ENCODE measurements around the gene TMOD1. TPM values are rescaled to one million over a fixed set of nuclear protein-coding genes. Genes with fewer than 3 reads are reported as not detected.
"Not testable (repeated sequence)": the region's sequence is repeated elsewhere in the genome, so short reads cannot be mapped to it uniquely, and the experiment has no call there.

The TMOD1 gene
- total RNA-seq, 1 donor from 2014 or later: 0.91 TPM

- Mint-ChIP-seq H3K4me1 (peaks cover 4% of the 10 kb centered on the region), H3K4me3 (no peak overlapping the region), H3K27ac (no peak overlapping the region), H3K36me3 (ENCODE audit: low read depth) (no peaks in the 10 kb centered on the region), H3K9me3 (no peaks in the 10 kb centered on the region), H3K27me3 (no peaks in the 10 kb centered on the region)
- no peak for DNase-seq
- intact Hi-C loops (cut with micrococcal nuclease): no loop called here
These were observed 78.4 kb downstream of the TMOD1 start for GRCh38 chr9:97579914-97580313.

- H3K9me3 Mint-ChIP-seq, H3K4me3 Mint-ChIP-seq: not testable (repeated sequence)
These were observed 80.1 kb downstream of the TMOD1 start for GRCh38 chr9:97581590-97581989.

GRCh38 chr9:97584778-97585177, 83.3 kb downstream of the TMOD1 start:
- H3K9me3 Mint-ChIP-seq; intact Hi-C loops (cut with micrococcal nuclease); H3K4me1 Mint-ChIP-seq; H3K27ac Mint-ChIP-seq; H3K4me3 Mint-ChIP-seq; H3K27me3 Mint-ChIP-seq; DNase-seq; H3K36me3 Mint-ChIP-seq (ENCODE audit: low read depth): not testable (repeated sequence)

More at GRCh38 chr9:97581590-97581989, 80.1 kb downstream of the TMOD1 start:
- H3K4me1 Mint-ChIP-seq; intact Hi-C loops (cut with micrococcal nuclease); DNase-seq; H3K27me3 Mint-ChIP-seq; H3K27ac Mint-ChIP-seq; H3K36me3 Mint-ChIP-seq (ENCODE audit: low read depth): not testable (repeated sequence)

GRCh38 chr9:97586909-97587308, 85.4 kb downstream of the TMOD1 start:
- H3K4me3 Mint-ChIP-seq; intact Hi-C loops (cut with micrococcal nuclease); H3K36me3 Mint-ChIP-seq (ENCODE audit: low read depth); H3K27ac Mint-ChIP-seq; H3K4me1 Mint-ChIP-seq; DNase-seq; H3K27me3 Mint-ChIP-seq; H3K9me3 Mint-ChIP-seq: not testable (repeated sequence)

GRCh38 chr9:97591535-97591934, 90.1 kb downstream of the TMOD1 start:
- H3K4me3 Mint-ChIP-seq: no peak overlapping the region
- H3K9me3 Mint-ChIP-seq: no peaks in the 10 kb centered on the region
- DNase-seq: no peak
- peaks cover 2% of the 10 kb centered on the region for H3K27me3 Mint-ChIP-seq
- no peaks in the 10 kb centered on the region for H3K4me1 Mint-ChIP-seq
- H3K27ac Mint-ChIP-seq: no peak overlapping the region
- intact Hi-C loops (cut with micrococcal nuclease): no loop called here
- no peaks in the 10 kb centered on the region for H3K36me3 Mint-ChIP-seq (ENCODE audit: low read depth)

GRCh38 chr9:97592126-97592525, 90.7 kb downstream of the TMOD1 start:
- Mint-ChIP-seq H3K4me1 (no peaks in the 10 kb centered on the region), H3K27me3 (peaks cover 2% of the 10 kb centered on the region), H3K27ac (no peak overlapping the region), H3K9me3 (no peaks in the 10 kb centered on the region), H3K36me3 (ENCODE audit: low read depth) (no peaks in the 10 kb centered on the region), H3K4me3 (no peak overlapping the region)
- intact Hi-C loops (cut with micrococcal nuclease): no loop called here
- DNase-seq: no peak

- Mint-ChIP-seq H3K4me1 (peaks cover 8% of the 10 kb centered on the region), H3K36me3 (ENCODE audit: low read depth) (no peaks in the 10 kb centered on the region), H3K4me3 (no peak overlapping the region), H3K9me3 (no peaks in the 10 kb centered on the region), H3K27ac (no peak overlapping the region), H3K27me3 (peaks cover 2% of the 10 kb centered on the region)
- DNase-seq: no peak
- intact Hi-C loops (cut with micrococcal nuclease): no loop called here
These were observed 92.5 kb downstream of the TMOD1 start for GRCh38 chr9:97593960-97594359.

GRCh38 chr9:97594381-97594921, 93.0 kb downstream of the TMOD1 start:
- no peaks in the 10 kb centered on the region for H3K36me3 Mint-ChIP-seq (ENCODE audit: low read depth)
- H3K9me3 Mint-ChIP-seq: no peaks in the 10 kb centered on the region
- H3K27ac Mint-ChIP-seq: no peak overlapping the region
- no peak overlapping the region for H3K4me3 Mint-ChIP-seq
- no peak for DNase-seq
- intact Hi-C loops (cut with micrococcal nuclease): no loop called here
- peaks cover 2% of the 10 kb centered on the region for H3K27me3 Mint-ChIP-seq
- H3K4me1 Mint-ChIP-seq: peaks cover 8% of the 10 kb centered on the region

GRCh38 chr9:97596906-97597305, 95.4 kb downstream of the TMOD1 start:
- intact Hi-C loops (cut with micrococcal nuclease): loop anchor here (5.0 kb wide), 1 partner anchor 740 kb away; no protein-coding TSS in a partner anchor
- Mint-ChIP-seq H3K4me1 (peaks cover 8% of the 10 kb centered on the region), H3K27me3 (peaks cover 2% of the 10 kb centered on the region), H3K36me3 (ENCODE audit: low read depth) (peaks cover 11% of the 10 kb centered on the region), H3K9me3 (no peaks in the 10 kb centered on the region), H3K4me3 (no peak overlapping the region), H3K27ac (no peak overlapping the region)
- DNase-seq: no peak

- DNase-seq: peak; percentile 93
- no peaks in the 10 kb centered on the region for H3K9me3 Mint-ChIP-seq
- H3K27me3 Mint-ChIP-seq: peaks cover 2% of the 10 kb centered on the region
- H3K27ac Mint-ChIP-seq: no peak overlapping the region
- peak overlapping the region; percentile 38 for H3K4me3 Mint-ChIP-seq
- H3K4me1 Mint-ChIP-seq: peaks cover 8% of the 10 kb centered on the region
- H3K36me3 Mint-ChIP-seq (ENCODE audit: low read depth): peaks cover 22% of the 10 kb centered on the region
- intact Hi-C loops (cut with micrococcal nuclease): loop anchor here (1.0 to 5.0 kb wide), 4 partner anchors 130 to 741 kb away; no protein-coding TSS in a partner anchor
These were observed 97.2 kb downstream of the TMOD1 start for GRCh38 chr9:97598461-97599288.

GRCh38 chr9:97599314-97599846, 97.9 kb downstream of the TMOD1 start:
- Mint-ChIP-seq H3K27ac (no peak overlapping the region), H3K27me3 (peaks cover 2% of the 10 kb centered on the region), H3K4me3 (no peak overlapping the region), H3K9me3 (no peaks in the 10 kb centered on the region), H3K36me3 (ENCODE audit: low read depth) (peaks cover 24% of the 10 kb centered on the region), H3K4me1 (peaks cover 8% of the 10 kb centered on the region)
- DNase-seq: no peak
- intact Hi-C loops (cut with micrococcal nuclease): loop anchor here (5.0 kb wide), 1 partner anchor 742 kb away; no protein-coding TSS in a partner anchor

- no peak overlapping the region for H3K4me3 Mint-ChIP-seq
- peaks cover 8% of the 10 kb centered on the region for H3K4me1 Mint-ChIP-seq
- H3K36me3 Mint-ChIP-seq (ENCODE audit: low read depth): peaks cover 35% of the 10 kb centered on the region
- intact Hi-C loops (cut with micrococcal nuclease): no loop called here
- peaks cover 2% of the 10 kb centered on the region for H3K27me3 Mint-ChIP-seq
- H3K9me3 Mint-ChIP-seq: no peaks in the 10 kb centered on the region
- no peak overlapping the region for H3K27ac Mint-ChIP-seq
- no peak for DNase-seq
These were observed 99.2 kb downstream of the TMOD1 start for GRCh38 chr9:97600531-97601227.

GRCh38 chr9:97601228-97601898, 99.9 kb downstream of the TMOD1 start:
- intact Hi-C loops (cut with micrococcal nuclease): no loop called here
- no peaks in the 10 kb centered on the region for H3K9me3 Mint-ChIP-seq
- no peak overlapping the region for H3K27ac Mint-ChIP-seq
- no peak for DNase-seq
- H3K27me3 Mint-ChIP-seq: no peaks in the 10 kb centered on the region
- H3K4me3 Mint-ChIP-seq: no peak overlapping the region
- H3K36me3 Mint-ChIP-seq (ENCODE audit: low read depth): peaks cover 36% of the 10 kb centered on the region
- peaks cover 8% of the 10 kb centered on the region for H3K4me1 Mint-ChIP-seq

Data from activated CD4-positive, alpha-beta T cell treated with anti-CD3 and anti-CD28 coated beads, Interleukin-2, amount 10 ng/mL, durations not matched to agents 24 days and 14 days (primary cell).